Neural progenitor cell (in vitro differentiated cells): ENCODE measurements around the gene FAM240B. TPM values are rescaled to one million over a fixed set of nuclear protein-coding genes. Genes with fewer than 3 reads are reported as not detected.

Experiments used
- DNase-seq: peaks from one replicate; pipeline ENCODE4 v3.0.0-alpha.2; 2016; ENCODE audit warnings: low spot score
- H2AFZ ChIP-seq: fragments of 200-600 bp; sonication (generic); replicated peaks from 2 replicates; pipeline ENCODE4 v1.6.1; 2016; ENCODE audit warnings: antibody characterized with exemption
- H3F3A ChIP-seq: fragments of 200-600 bp; sonication (generic); 2 replicates; pipeline ENCODE4 v1.6.1; 2016; ENCODE audit warnings: antibody characterized with exemption, low read depth
- H3K27ac ChIP-seq: fragments of 200-600 bp; sonication (generic); 2 replicates; pipeline ENCODE4 v1.5.1; 2016; ENCODE audit warnings: mild to moderate bottlenecking
- H3K27me3 ChIP-seq: fragments of 200-600 bp; sonication (generic); 2 replicates; pipeline ENCODE4 v1.6.1; 2016; ENCODE audit warnings: mild to moderate bottlenecking, moderate library complexity
- H3K36me3 ChIP-seq: fragments of 200-600 bp; sonication (generic); 2 replicates; pipeline ENCODE4 v1.5.1; 2016
- H3K4me1 ChIP-seq: fragments of 200-600 bp; sonication (generic); 2 replicates; pipeline ENCODE4 v1.6.1; 2016; ENCODE audit warnings: mixed run types
- H3K4me2 ChIP-seq: fragments of 200-600 bp; sonication (generic); 2 replicates; pipeline ENCODE4 v1.6.1; 2016
- H3K4me3 ChIP-seq: fragments of 200-600 bp; sonication (generic); 2 replicates; pipeline ENCODE4 v1.5.1; 2016
- H3K79me2 ChIP-seq: fragments of 200-600 bp; sonication (generic); 2 replicates; pipeline ENCODE4 v1.6.1; 2016; ENCODE audit warnings: low read depth
- H3K9ac ChIP-seq: fragments of 200-600 bp; sonication (generic); 2 replicates; pipeline ENCODE4 v1.6.1; 2016
- H3K9me3 ChIP-seq: fragments of 200-600 bp; sonication (generic); 2 replicates; pipeline ENCODE4 v1.5.1; 2016; ENCODE audit warnings: low read depth
- H4K20me1 ChIP-seq: fragments of 200-600 bp; sonication (generic); 2 replicates; pipeline ENCODE4 v1.6.1; 2016; ENCODE audit warnings: low read depth
- H3K27ac Mint-ChIP-seq: 3 replicates; pipeline ENCODE4 v1.8.0; 2021; ENCODE audit warnings: mixed read lengths
- H3K27me3 Mint-ChIP-seq: 2 replicates; pipeline ENCODE4 v1.8.0; 2022; ENCODE audit warnings: low read depth, mild to moderate bottlenecking, inconsistent platforms, moderate library complexity, mixed read lengths; ENCODE audit not compliant: insufficient read depth
- H3K36me3 Mint-ChIP-seq: 3 replicates; pipeline ENCODE4 v1.8.0; 2021; ENCODE audit warnings: mixed read lengths
- H3K4me1 Mint-ChIP-seq: 3 replicates; pipeline ENCODE4 v1.8.0; 2021; ENCODE audit warnings: mixed read lengths
- H3K4me3 Mint-ChIP-seq: 3 replicates; pipeline ENCODE4 v1.8.0; 2021; ENCODE audit warnings: mild to moderate bottlenecking, moderate library complexity, mixed read lengths
- H3K9me3 Mint-ChIP-seq: 3 replicates; pipeline ENCODE4 v1.8.0; 2020; ENCODE audit warnings: mixed read lengths
- CTCF ChIP-seq: fragments of 200-600 bp; sonication (generic); IDR thresholded peaks from 2 replicates; pipeline ENCODE4 v1.5.1; 2017; ENCODE audit warnings: antibody characterized with exemption, mild to moderate bottlenecking
- EZH2 ChIP-seq: fragments of 200-600 bp; sonication (generic); IDR thresholded peaks from 2 replicates; pipeline ENCODE4 v1.6.1; 2017; ENCODE audit warnings: antibody characterized with exemption, mild to moderate bottlenecking, moderate library complexity
- EZH2phosphoT487 ChIP-seq: fragments of 200-600 bp; sonication (generic); IDR thresholded peaks from 2 replicates; pipeline ENCODE4 v1.6.1; 2017; ENCODE audit warnings: antibody characterized with exemption
- total RNA-seq: library from RNA; depleted of rRNA; stranded (reverse); fragments of >200 nt; gene quantifications from 2 replicates; pipeline ENCODE4 v1.2.3, GENCODE V29; 2015; ENCODE audit warnings: low replicate concordance

Gene FAM240B
- total RNA-seq, 1 donor from 2014 or later = not detected

DNA sequence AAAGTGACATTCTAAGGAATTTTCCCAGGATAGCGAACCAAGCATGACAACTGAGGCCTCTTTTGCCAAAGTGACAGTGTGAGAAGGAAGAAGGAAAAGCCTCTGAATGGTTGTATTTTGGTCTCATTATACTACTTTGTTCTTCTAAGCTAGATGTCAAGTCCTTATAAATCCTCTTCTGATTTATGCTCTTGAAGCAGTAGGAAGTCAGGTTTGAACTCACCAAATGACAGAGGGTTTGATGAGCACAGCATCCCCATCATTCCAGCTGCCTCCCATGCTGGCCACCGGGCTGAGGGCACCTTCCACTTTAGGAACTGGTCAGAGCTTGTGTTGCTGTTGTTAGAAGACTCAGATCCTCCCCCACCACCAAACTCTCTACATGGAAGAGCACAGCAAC, 44.1 kb downstream of the FAM240B start:
- Histone ChIP-seq H3K9me3 (no peaks in the 10 kb centered on the region), H4K20me1 (no peaks in the 10 kb centered on the region), H3F3A (peaks cover 14% of the 10 kb centered on the region), H3K9ac (no peak overlapping the region), H2AFZ (no peak overlapping the region), H3K79me2 (no peaks in the 10 kb centered on the region), H3K27me3 (no peaks in the 10 kb centered on the region), H3K4me3 (no peak overlapping the region), H3K4me2 (no peak overlapping the region), H3K36me3 (no peaks in the 10 kb centered on the region), H3K27ac (no peak overlapping the region), H3K4me1 (peaks cover 33% of the 10 kb centered on the region)
- H3K27ac Mint-ChIP-seq = no peak overlapping the region
- H3K36me3 Mint-ChIP-seq = peaks cover 1% of the 10 kb centered on the region
- no peak for DNase-seq
- H3K9me3 Mint-ChIP-seq = no peaks in the 10 kb centered on the region
- TF ChIP-seq EZH2phosphoT487 = no peak
- TF ChIP-seq EZH2 = no peak
- no peak for TF ChIP-seq CTCF
- H3K4me3 Mint-ChIP-seq = no peak overlapping the region
- peaks cover 6% of the 10 kb centered on the region for H3K27me3 Mint-ChIP-seq
- H3K4me1 Mint-ChIP-seq = peaks cover 44% of the 10 kb centered on the region

DNA sequence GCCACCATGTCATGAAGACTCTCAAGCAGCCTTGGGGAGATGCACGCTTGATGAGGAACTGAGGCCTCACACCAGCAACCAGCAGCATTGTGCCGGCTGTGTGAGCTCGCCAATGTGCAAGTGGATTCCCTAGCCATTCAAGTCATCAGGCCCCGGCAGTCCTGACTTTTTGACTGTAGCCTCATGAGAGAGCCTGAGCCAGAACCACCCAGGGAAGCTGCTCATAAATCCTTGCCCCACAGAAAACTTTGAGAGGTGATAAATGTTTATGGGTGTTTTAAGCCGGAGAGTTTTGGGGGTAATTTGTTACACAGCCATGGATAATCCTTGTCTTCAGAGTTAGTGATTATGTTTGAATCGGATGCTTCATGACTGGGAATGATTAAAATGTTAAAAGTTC, 44.7 kb downstream of the FAM240B start:
- Mint-ChIP-seq H3K4me3 (no peak overlapping the region), H3K27me3 (peaks cover 1% of the 10 kb centered on the region), H3K4me1 (peaks cover 44% of the 10 kb centered on the region), H3K36me3 (peaks cover 1% of the 10 kb centered on the region), H3K9me3 (no peaks in the 10 kb centered on the region), H3K27ac (peak overlapping the region; percentile 27)
- DNase-seq = no peak
- Histone ChIP-seq H3K36me3 (no peaks in the 10 kb centered on the region), H4K20me1 (no peaks in the 10 kb centered on the region), H3K9ac (no peak overlapping the region), H3K4me1 (peaks cover 33% of the 10 kb centered on the region), H3K9me3 (no peaks in the 10 kb centered on the region), H3K4me2 (no peak overlapping the region), H3K79me2 (no peaks in the 10 kb centered on the region), H3K27ac (no peak overlapping the region), H2AFZ (no peak overlapping the region), H3F3A (peaks cover 14% of the 10 kb centered on the region), H3K27me3 (no peaks in the 10 kb centered on the region), H3K4me3 (no peak overlapping the region)
- TF ChIP-seq EZH2phosphoT487 = no peak
- TF ChIP-seq EZH2 = no peak
- TF ChIP-seq CTCF = no peak

DNA sequence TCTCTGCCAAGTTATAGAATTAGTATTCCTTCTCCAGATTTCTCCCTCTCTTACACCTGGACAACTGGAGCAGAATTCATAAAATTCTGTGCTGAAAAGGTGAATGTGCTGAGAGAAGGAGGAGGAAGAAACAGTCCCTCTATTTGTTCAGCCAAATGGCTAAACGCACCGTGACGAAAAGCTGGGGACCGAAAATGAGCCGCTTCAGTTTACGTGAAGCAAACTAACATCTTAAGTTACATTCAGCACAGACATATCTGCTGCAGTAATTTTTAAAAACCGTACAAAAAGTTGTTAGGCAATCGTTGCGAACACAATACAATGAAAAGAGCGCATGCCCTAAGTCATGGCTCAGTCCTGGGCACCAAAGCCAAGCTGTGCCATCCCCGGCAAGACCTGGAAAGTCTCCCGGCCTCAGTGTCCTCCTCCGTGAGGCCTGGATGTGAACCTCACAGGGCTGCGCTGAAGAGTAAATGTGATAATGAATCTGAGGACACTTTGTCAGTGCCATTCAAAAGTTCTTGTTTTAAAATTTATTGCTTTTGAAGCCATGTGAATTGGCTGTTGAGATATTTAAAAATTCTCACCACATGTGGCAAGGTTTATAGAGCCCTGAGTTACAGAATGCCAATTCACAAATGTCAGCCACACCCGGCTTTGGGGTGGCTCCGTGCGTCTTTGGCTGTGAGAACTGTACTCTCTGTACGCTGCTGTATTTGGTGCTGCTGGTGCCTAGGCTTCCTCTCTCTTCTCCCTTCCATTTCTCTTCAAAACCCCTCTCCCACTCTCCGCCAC, 46.3 kb downstream of the FAM240B start:
- peaks cover 44% of the 10 kb centered on the region for H3K4me1 Mint-ChIP-seq

More for the DNA sequence above, 46.3 kb downstream of the FAM240B start:
- Histone ChIP-seq H3K4me3 (no peak overlapping the region), H3K9me3 (no peaks in the 10 kb centered on the region), H3K79me2 (no peaks in the 10 kb centered on the region), H3K4me1 (peaks cover 33% of the 10 kb centered on the region), H3K9ac (no peak overlapping the region), H4K20me1 (no peaks in the 10 kb centered on the region), H3F3A (peaks cover 14% of the 10 kb centered on the region), H2AFZ (no peak overlapping the region), H3K36me3 (no peaks in the 10 kb centered on the region), H3K4me2 (no peak overlapping the region), H3K27me3 (no peaks in the 10 kb centered on the region), H3K27ac (no peak overlapping the region)
- peaks cover 3% of the 10 kb centered on the region for H3K27me3 Mint-ChIP-seq
- no peak for TF ChIP-seq EZH2
- TF ChIP-seq CTCF = no peak
- no peak for TF ChIP-seq EZH2phosphoT487
- H3K9me3 Mint-ChIP-seq = no peaks in the 10 kb centered on the region
- no peak overlapping the region for H3K27ac Mint-ChIP-seq
- no peak for DNase-seq
- no peak overlapping the region for H3K4me3 Mint-ChIP-seq
- peaks cover 1% of the 10 kb centered on the region for H3K36me3 Mint-ChIP-seq
